ENCODE results near the gene RRP36.
A peak's percentile ranks its signal among the peaks of the same experiment; 100 is the strongest.
"Not testable (repeated sequence)": the region's sequence is repeated elsewhere in the genome, so short reads cannot be mapped to it uniquely, and the experiment has no call there.

Gene RRP36

DNA sequence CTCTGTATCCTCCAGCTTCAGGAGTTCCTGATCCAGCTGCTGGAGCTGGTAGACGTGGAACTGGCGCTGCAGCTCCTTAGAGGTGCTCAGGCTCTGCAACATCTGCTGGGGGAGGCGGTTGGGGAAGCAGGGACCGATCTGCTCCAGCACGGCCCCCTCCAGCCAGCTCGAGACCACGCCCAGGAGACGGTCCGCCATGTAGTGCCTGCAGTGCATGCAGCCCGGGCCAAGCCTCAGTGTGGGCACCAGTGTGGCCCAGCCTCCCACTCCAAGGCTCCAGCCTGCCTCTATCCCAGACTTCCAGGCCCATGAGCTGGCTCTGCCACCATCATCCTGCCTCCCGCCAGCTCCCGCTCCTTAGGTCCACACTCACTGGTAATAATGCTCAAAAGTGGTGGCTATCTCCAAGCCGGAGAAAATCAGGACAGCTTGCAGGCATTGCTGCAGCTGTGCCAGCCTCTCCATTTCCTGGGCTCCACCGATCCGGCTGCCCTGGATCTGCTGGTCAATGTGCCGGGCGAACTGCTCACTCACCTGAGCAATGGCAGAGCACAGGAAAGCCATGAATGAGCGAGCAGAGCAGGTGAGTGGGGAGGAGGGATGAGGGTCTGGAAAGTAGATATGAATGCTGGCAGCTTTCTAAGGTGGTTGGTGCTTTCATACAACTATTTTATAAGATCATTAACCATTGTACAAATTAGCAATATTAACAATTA lies 19.3 kb downstream of the RRP36 start:
- no peak for DNase-seq

- DNase-seq = not testable (repeated sequence)
These were observed 20.1 kb downstream of the RRP36 start for GRCh38 chr6:43041475-43041874.

- DNase-seq = no peak
These were observed 21.9 kb downstream of the RRP36 start for GRCh38 chr6:43043310-43043709.

DNA sequence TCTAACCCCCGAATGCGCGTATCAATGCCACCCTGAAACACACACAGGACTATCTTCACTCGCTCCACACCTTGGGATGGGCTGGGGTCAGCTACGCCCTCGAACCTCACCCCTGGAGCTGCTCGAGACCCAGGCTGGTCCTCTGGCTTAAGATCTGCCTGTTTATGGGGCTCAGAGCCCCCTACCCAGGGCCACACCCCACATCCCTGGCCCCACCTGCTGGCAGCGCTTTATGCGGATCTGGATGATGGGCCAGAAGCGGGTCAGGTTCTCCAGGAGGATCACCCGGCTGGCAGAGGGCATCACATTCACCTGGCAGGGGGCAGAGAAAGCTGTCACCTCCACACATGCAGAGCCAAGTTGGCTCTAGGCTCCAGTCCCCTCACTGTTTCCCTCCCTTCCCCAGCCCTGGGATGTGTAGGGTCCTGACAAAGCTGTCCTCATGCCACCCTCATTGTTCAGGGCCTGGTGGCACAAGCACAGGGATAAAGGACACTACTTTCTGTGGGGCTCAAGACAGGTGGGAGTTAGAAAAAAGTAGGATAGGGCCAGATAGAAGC lies 24.0 kb downstream of the RRP36 start:
- no peak for DNase-seq

DNA sequence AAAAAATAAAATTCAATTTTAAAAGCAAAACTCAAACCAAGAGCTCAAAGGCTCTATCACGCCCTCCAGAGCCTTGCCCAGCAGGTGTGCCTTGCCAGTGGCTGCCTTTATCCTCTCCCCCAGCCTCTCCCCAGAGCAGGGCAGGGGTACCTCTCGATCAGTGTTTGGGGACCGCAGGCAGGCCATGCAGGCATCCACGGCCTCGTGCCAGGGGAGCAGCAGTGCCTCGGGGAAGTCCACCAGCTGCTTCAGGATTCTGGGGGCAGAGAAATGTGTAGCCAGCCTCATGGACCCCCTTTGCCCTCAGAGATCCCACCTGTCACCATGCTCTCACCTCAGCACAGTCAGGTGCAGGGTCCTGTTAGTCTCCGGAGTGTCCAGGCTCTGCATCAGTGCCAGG lies 26.6 kb downstream of the RRP36 start:
- DNase-seq = no peak

DNA sequence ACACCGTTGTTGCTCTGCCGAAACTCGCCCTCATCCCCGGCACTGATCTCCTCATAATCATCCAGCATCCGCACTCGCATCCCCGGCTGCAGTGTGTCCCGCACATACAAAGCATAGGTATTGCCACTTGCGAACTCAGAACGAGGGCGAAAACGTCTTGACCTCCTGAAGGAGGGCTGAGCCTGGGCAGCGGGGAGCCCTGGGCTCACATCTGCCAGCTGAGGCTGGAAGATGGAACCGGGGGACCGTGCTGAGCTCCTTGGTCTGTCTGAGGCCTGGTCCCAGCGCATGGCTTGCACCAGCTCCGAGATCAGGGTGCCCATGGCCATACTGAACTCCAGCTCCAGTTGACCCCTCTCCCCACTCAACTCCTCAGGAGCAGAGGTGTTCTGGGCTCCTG lies 29.6 kb downstream of the RRP36 start:
- no peak for DNase-seq

DNA sequence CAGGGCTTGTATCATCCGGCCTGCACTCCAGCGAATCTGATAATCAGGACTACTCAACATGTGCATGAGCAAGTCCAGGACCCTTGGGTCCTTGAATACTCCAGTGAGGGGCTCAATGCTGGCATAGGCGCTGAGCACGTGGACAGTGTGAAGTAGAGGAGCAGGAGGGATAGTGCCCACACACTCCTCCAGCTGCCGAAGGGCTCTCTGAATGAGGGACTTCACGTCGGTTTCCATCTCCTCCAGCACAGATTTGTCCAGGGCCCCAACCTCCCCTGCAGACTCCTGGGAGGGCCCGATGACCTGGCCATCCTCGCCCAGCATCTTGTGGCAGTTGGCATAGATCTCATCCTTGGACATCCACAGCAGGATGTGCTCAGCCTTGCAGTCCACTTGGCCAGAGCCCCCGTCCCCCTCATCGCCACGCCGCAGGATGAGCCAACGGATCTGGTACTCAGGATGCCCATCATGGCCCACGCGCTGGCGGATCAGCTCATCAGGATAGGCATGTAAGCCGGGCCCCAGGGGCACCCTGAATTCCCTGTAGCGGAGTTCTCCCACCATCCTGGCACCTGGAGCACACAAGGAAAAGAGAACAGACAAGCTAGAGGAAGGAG lies 30.9 kb downstream of the RRP36 start:
- DNase-seq = no peak

DNA sequence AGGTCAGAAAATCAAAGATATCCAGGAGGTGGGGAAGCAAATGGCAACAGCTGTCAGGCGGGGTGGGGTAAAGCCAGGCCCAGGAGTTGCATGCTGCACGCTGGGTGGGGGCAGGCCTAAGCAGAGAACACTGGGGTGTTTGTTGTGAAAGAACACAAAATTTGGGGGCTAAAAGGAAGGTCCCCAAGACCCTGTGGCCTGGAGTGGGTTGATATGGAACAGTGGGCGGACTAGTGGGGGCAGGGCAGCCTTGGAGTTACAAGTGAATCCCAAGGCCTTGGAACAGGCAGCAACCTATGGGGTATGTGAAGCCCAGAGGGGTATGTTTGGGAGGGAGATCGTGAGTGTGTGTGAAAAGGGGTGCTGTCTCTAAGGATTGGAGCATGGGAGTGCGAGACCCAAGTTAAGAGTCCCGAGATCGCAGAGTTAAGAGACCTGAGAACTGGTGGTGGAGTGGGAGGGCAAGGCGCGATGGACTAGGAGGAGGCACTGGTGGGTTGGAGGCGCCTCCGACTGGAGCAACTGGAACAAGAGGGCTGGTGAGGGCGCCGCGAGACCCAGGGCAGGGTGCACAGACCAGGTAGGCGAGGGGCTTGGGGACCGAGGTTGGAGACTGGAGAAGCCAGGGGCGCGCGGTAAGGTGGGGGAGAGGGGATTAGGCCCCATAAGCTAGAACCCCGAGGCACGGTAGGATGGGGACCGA lies 31.6 kb downstream of the RRP36 start:
- no peak for DNase-seq

- peak; percentile 58 to 71 for DNase-seq
These were observed 32.3 kb downstream of the RRP36 start, which contains the start of gene CUL7 for GRCh38 chr6:43053545-43054205. Gene CUL7, minus strand, starts transcription at chr6:43053851. Its CDS starts 1,063 bp downstream, at chr6:43052788.

GRCh38 chr6:43054206-43054943 lies 33.0 kb downstream of the RRP36 start:
- DNase-seq = no peak

DNA sequence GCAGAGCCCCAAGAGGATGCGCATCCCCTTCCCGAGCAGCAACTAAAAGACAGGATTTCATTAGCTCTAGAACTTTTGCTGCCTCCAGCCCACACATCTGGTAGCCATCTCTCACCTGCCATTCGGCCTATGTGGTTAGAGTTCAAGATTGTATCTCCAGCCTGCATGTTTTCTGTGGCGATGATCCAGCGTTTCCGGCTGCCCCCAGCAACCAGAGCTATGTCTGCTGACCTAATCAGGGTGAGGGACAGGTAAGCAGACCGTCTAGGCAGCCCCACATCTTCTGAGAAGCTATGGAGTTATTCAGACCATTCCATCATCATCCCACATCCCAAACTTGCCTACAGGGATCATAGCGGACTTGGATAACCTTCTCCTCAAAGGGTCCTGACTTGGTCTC lies 34.5 kb downstream of the RRP36 start:
- DNase-seq = no peak

DNA sequence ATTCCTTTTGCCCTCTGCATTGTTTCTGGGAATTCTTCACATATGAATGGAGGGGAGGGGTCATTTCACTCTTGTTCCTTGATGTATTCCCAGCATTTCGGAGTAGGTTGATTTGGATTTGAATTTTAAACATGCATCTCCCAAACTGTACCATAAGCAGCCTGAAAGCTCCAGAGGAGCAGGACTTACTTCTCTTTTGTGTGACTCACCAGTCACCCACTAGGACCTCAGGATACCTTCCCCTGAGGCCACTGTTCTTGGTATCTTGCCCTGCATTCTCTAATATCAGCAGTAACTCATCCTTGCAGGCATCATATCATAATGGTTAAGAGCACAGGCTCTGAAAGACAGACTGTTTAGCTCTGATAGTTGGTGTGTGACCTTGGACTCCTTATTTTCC lies 37.1 kb downstream of the RRP36 start:
- no peak for DNase-seq

- DNase-seq = peak; percentile 96 to 99
These were observed 38.0 kb downstream of the RRP36 start, which contains the start of the genes KLC4 and MRPL2 for GRCh38 chr6:43059168-43060033. Gene KLC4, plus strand, starts transcription at chr6:43059631. Its CDS starts 1,705 bp downstream, at chr6:43061336. Gene MRPL2, minus strand, starts transcription at chr6:43059434. Its CDS starts 53 bp downstream, at chr6:43059381.

DNA sequence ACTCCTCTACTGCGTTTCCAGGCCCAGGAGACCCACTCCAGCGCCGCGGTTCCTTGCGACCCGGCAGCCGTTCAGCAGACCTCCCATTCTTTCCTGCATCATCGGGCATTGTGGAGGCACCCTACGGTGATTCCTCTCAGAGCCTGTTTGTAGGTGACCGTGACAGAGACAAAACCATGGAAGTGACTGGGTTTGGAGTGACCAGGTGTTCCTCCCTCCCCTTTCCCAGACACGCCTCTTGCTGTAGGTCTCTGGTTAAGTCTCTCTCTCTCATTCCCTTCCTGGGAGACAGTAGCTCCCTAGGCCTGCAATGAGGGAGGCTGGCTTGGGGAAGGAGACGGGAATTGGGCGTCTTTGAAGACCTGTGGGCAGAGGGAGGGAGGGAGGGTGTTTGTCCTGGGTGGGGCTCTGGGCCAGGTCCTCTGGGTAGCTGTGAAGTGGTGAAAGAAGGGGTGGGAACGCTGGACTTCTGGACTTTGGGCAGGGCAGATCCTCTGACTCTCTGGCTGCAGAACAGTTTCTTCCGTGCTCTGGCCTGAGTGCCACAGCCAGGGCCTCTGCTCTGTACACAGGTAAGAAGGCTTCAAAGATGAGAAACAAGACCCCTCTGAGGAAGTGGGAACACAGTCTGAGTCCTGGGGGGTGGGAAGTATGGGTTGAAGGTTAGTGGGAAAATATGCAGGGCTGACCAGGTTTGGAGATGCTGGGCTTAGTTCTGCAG lies 38.8 kb downstream of the RRP36 start:
- DNase-seq = no peak

GRCh38 chr6:43060755-43061633 lies 39.6 kb downstream of the RRP36 start:
- no peak for DNase-seq

DNA sequence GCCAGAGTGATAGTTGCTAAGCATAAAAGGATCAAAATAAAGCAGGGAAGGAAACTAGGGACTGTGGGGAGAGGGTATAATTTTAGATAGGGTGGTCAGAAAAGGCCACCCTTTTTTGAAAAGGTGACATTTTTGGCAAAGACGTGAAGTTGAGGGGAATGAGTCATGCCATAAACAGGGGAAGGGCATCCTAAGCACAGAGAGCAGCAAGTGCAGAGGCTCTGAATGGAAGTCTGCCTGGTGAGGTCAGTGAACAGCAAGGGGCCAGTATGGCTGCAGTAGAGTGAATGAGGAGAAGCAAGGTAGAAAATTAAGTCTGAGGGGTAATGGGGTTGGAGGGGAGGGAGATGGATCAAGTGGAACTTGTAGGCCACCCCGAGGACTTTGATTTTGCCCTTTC lies 40.4 kb downstream of the RRP36 start:
- DNase-seq = no peak

GRCh38 chr6:43062818-43063217 lies 41.4 kb downstream of the RRP36 start:
- DNase-seq = no peak

DNA sequence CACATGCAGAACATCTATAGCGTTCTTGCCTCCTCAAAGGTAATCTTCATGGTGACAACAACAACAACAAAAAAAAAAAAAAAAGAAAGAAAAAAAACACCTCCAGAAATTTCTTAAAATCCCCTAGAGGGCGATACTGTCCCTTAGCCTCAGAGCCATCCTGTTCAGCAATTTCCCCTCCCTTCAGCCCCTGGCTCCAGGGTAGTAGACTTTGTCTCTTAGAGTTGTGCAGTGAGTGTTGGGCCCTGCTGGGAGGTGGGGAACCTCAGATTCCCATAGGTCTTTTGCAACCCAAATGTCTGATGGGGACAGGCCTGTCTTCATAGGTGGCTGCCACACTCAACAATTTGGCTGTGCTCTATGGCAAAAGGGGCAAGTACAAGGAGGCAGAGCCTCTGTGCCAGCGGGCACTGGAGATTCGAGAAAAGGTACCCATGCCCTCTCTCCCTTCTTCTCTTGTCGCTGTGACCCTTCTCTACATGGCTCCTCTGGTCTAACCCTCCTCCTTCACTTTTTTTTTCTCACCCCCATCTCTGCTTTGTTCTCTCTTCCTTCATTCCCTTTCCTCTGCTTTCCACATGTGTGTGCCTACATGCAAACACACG lies 48.7 kb downstream of the RRP36 start:
- DNase-seq = no peak

All from hippocampal formation (tissue), 2 donors.